ENCODE results near the gene AGAP5.

GRCh38 chr10:73716251-73716650 lies 18.3 kb upstream of the AGAP5 start:
- TF ChIP-seq CTCF (IDR thresholded peaks at IDR 0.05) (no peak), POLR2A (IDR thresholded peaks at IDR 0.05) (no peak)

Data from heart left ventricle (tissue), 13 donors.